ENCODE data around the gene AUTS2.

Gene AUTS2

DNA sequence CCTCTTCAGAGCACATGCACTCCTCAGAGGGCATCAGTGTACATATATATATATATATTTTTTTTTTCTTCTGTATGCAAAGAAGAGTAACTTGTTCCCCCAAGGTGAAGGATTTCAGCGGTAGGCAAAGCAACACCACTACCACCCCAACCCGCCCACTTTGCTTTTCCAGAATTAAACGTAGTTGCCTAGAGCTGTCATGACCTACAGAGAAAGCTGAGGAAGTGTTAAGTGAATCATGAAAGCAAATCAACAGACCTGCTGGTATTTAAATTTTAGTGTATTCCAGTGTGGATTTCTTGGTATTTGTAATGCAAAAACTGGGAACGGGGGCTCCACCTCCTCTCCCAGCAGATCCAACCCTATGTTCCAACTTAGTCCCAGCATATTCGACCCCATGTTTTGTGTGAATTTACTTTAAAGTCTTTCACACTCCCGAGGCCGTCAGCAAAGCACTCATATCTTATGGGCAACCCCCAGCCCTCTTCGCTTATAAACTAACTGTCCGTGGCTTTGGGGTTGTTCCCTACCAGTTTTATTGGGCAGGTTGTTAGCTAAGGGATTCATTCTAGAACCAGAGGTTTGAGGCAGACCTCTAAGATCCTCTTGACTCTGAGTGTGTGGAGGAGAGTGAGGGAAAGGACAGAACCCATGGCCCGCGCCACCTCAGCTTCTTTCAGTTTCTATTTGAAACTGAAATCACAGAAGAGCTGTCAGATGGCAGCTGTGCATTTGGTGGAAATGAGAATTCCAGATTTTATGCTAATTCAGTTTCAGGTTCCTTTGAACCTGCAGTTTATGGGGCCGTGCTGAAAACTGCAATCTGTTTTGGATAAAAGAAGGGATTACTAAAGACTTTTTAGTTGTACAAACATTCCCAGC, 1083.4 kb downstream of the AUTS2 start:
- TF ChIP-seq, protein P1, sequence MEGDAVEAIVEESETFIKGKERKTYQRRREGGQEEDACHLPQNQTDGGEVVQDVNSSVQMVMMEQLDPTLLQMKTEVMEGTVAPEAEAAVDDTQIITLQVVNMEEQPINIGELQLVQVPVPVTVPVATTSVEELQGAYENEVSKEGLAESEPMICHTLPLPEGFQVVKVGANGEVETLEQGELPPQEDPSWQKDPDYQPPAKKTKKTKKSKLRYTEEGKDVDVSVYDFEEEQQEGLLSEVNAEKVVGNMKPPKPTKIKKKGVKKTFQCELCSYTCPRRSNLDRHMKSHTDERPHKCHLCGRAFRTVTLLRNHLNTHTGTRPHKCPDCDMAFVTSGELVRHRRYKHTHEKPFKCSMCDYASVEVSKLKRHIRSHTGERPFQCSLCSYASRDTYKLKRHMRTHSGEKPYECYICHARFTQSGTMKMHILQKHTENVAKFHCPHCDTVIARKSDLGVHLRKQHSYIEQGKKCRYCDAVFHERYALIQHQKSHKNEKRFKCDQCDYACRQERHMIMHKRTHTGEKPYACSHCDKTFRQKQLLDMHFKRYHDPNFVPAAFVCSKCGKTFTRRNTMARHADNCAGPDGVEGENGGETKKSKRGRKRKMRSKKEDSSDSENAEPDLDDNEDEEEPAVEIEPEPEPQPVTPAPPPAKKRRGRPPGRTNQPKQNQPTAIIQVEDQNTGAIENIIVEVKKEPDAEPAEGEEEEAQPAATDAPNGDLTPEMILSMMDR (IDR thresholded peaks at IDR 0.05; ENCODE audit: low read depth, low read length): no peak
- Histone ChIP-seq H3K27ac (no peak overlapping the region), H3K4me3 (ENCODE audit: low read depth, low read length) (no peak overlapping the region), H3K27me3 (ENCODE audit: insufficient read depth, low read depth, severe bottlenecking) (no peaks in the 10 kb centered on the region), H3K9me3 (ENCODE audit: severe bottlenecking) (no peaks in the 10 kb centered on the region), H3K36me3 (no peaks in the 10 kb centered on the region; the same call in 1 of the 2 replicates)
- DNase-seq: no peak

GRCh38 chr7:70684173-70684572, 1085.9 kb downstream of the AUTS2 start:
- no peaks in the 10 kb centered on the region for H3K27me3 ChIP-seq (ENCODE audit: insufficient read depth, low read depth, severe bottlenecking)
- no peak overlapping the region for H3K27ac ChIP-seq
- TF ChIP-seq, protein P1 (IDR thresholded peaks at IDR 0.05; ENCODE audit: low read depth, low read length): no peak
- no peak overlapping the region for H3K4me3 ChIP-seq (ENCODE audit: low read depth, low read length)
- H3K9me3 ChIP-seq (ENCODE audit: severe bottlenecking): no peaks in the 10 kb centered on the region
- DNase-seq: no peak
- H3K36me3 ChIP-seq: no peaks in the 10 kb centered on the region; the same call in 1 of the 2 replicates

- peak overlapping the region; percentile 35; the same call in 1 of the 2 replicates for H3K27ac ChIP-seq
- DNase-seq: no peak
- TF ChIP-seq, protein P1 (IDR thresholded peaks at IDR 0.05; ENCODE audit: low read depth, low read length): no peak
- no peaks in the 10 kb centered on the region for H3K9me3 ChIP-seq (ENCODE audit: severe bottlenecking)
- H3K27me3 ChIP-seq (ENCODE audit: insufficient read depth, low read depth, severe bottlenecking): no peaks in the 10 kb centered on the region
- H3K36me3 ChIP-seq: no peaks in the 10 kb centered on the region; the same call in 1 of the 2 replicates
- peak overlapping the region; percentile 61 for H3K4me3 ChIP-seq (ENCODE audit: low read depth, low read length)
Measured at GRCh38 chr7:70693321-70693685, 1095.0 kb downstream of the AUTS2 start.

GRCh38 chr7:70693686-70694433, 1095.6 kb downstream of the AUTS2 start:
- Histone ChIP-seq H3K36me3 (peaks cover 5% of the 10 kb centered on the region), H3K27ac (peak overlapping the region; percentile 84), H3K4me3 (ENCODE audit: low read depth, low read length) (peak overlapping the region; percentile 61), H3K27me3 (ENCODE audit: insufficient read depth, low read depth, severe bottlenecking) (no peaks in the 10 kb centered on the region), H3K9me3 (ENCODE audit: severe bottlenecking) (no peaks in the 10 kb centered on the region)
- DNase-seq: peak; percentile 81
- TF ChIP-seq, protein P1 (IDR thresholded peaks at IDR 0.05; ENCODE audit: low read depth, low read length): peak; percentile 23; the same call in 1 of the 2 replicates

DNA sequence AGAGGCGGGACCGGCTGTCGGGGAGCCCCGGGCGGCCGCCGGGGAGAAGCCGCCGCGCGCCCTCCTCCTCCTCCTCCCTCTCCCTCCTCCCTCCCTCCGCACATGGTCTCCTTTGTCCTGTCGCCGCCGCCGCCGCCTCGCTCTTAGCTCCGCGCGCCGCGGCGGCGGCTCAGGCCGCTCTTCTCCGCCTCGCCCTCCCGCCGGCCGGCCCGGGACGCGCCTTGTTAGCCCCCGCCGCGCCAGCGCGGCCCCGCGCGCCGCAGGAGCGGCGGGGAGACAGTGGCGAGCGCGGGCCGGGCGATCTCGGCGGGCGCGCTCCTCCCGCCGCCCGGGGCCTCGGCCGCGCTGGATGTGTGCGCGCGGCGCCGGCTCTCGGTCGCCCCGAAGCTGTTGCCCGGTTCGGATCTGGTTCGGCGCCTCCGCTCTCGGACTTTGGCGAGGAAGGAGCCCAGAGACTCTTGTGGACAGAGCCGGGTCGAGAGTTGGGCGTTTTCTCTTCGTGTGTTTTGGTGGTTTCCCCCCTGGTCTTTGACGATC, 1096.2 kb downstream of the AUTS2 start:
- H3K36me3 ChIP-seq: peaks cover 12% of the 10 kb centered on the region
- peak overlapping the region; percentile 84 for H3K27ac ChIP-seq
- H3K4me3 ChIP-seq (ENCODE audit: low read depth, low read length): peak overlapping the region; percentile 61
- H3K9me3 ChIP-seq (ENCODE audit: severe bottlenecking): no peaks in the 10 kb centered on the region
- DNase-seq: peak; percentile 44
- TF ChIP-seq, protein P1 (IDR thresholded peaks at IDR 0.05; ENCODE audit: low read depth, low read length): no peak
- no peaks in the 10 kb centered on the region for H3K27me3 ChIP-seq (ENCODE audit: insufficient read depth, low read depth, severe bottlenecking)
